Vagina (tissue), 2 donors: ENCODE results near the gene PDZD4. TPM values are rescaled to one million over a fixed set of nuclear protein-coding genes. Genes with fewer than 3 reads are reported as not detected.

Source experiments
- DNase-seq, 2 donors: peaks; one replicate each; pipeline ENCODE4 v3.0.0-alpha.2; 2017; ENCODE audit errors: extremely low spot score in 2 of 2
- H3K27ac ChIP-seq: fragments of 200-600 bp; sonication (generic); one replicate; pipeline ENCODE4 v1.5.1; 2019
- H3K27me3 ChIP-seq: fragments of 200-600 bp; sonication (generic); one replicate; pipeline ENCODE4 v1.5.1; 2019
- H3K36me3 ChIP-seq, 2 donors: fragments of 200-600 bp; sonication (generic); one replicate each; pipeline ENCODE4 v1.5.1; 2017 to 2019
- H3K4me1 ChIP-seq: fragments of 200-600 bp; sonication (generic); one replicate; pipeline ENCODE4 v1.5.1; 2019
- H3K4me3 ChIP-seq, 2 donors: fragments of 200-600 bp; sonication (generic); 1 replicate in 1 of 2; 2 replicates in 1 of 2; pipeline ENCODE4 v1.5.1; 2016 to 2019
- H3K9me3 ChIP-seq: fragments of 200-600 bp; sonication (generic); one replicate; pipeline ENCODE4 v1.5.1; 2019
- CTCF ChIP-seq, 3 experiments: fragments of 450-650 bp in 2 of 3; fragments of 200-600 bp in 1 of 3; sonication (generic) in 1 of 3; IDR thresholded peaks; one replicate each; pipeline ENCODE4 v1.5.1; 2017 to 2019; ENCODE audit warnings: antibody characterized with exemption in 3 of 3, mild to moderate bottlenecking in 2 of 3, moderate library complexity in 2 of 3
- POLR2A ChIP-seq, 2 donors: fragments of 450-650 bp; IDR thresholded peaks; one replicate each; pipeline ENCODE4 v1.6.1; 2017; ENCODE audit warnings: antibody characterized with exemption in 2 of 2, mild to moderate bottlenecking in 2 of 2, moderate library complexity in 2 of 2
- POLR2AphosphoS5 ChIP-seq, 2 donors: sonication (generic); formaldehyde crosslinking; IDR thresholded peaks; one replicate each; pipeline ENCODE4 v1.9.0; 2017; ENCODE audit warnings: antibody characterized with exemption in 2 of 2, mild to moderate bottlenecking in 2 of 2, low read depth in 1 of 2; ENCODE audit not compliant: insufficient read depth in 1 of 2
- intact Hi-C: fragments of 100-400 bp; cut with DNase I; formaldehyde crosslinking; loops from one replicate; pipeline ENCODE4 v1.15.1; 2023
- total RNA-seq: library from RNA; depleted of rRNA; stranded (reverse); fragments of >200 nt; gene quantifications from one replicate; pipeline ENCODE4 v1.2.3, GENCODE V29; 2016

PDZD4 gene
- total RNA-seq, 1 donor from 2014 or later = 10.3 TPM

- Histone ChIP-seq H3K4me1 (no peaks in the 10 kb centered on the region), H3K27me3 (no peaks in the 10 kb centered on the region), H3K4me3 (no peak overlapping the region), H3K36me3 (no peaks in the 10 kb centered on the region), H3K27ac (no peak overlapping the region), H3K9me3 (no peaks in the 10 kb centered on the region)
- intact Hi-C loops = no loop called here
- no peak for DNase-seq
- no peak for TF ChIP-seq CTCF (IDR thresholded peaks at IDR 0.05)
- TF ChIP-seq POLR2AphosphoS5 (IDR thresholded peaks at IDR 0.05; ENCODE audit: insufficient read depth in 1 of 2, low read depth in 1 of 2) = no peak
- no peak for TF ChIP-seq POLR2A (IDR thresholded peaks at IDR 0.05)
Observed at GRCh38 chrX:153877571-153878261, 47.4 kb upstream of the PDZD4 start.

GRCh38 chrX:153876112-153876491, 45.8 kb upstream of the PDZD4 start:
- no peak overlapping the region for H3K4me3 ChIP-seq
- no peaks in the 10 kb centered on the region for H3K4me1 ChIP-seq
- TF ChIP-seq POLR2A (IDR thresholded peaks at IDR 0.05) = no peak
- no peak for TF ChIP-seq POLR2AphosphoS5 (IDR thresholded peaks at IDR 0.05; ENCODE audit: insufficient read depth in 1 of 2, low read depth in 1 of 2)
- TF ChIP-seq CTCF (IDR thresholded peaks at IDR 0.05) = no peak
- DNase-seq = no peak
- intact Hi-C loops = no loop called here
- H3K27ac ChIP-seq = no peak overlapping the region
- no peaks in the 10 kb centered on the region for H3K36me3 ChIP-seq
- H3K9me3 ChIP-seq = no peaks in the 10 kb centered on the region
- no peaks in the 10 kb centered on the region for H3K27me3 ChIP-seq

- no peaks in the 10 kb centered on the region for H3K4me1 ChIP-seq
- H3K9me3 ChIP-seq = no peaks in the 10 kb centered on the region
- H3K27ac ChIP-seq = no peak overlapping the region
- H3K4me3 ChIP-seq = no peak overlapping the region
- TF ChIP-seq POLR2A (IDR thresholded peaks at IDR 0.05) (no peak), POLR2AphosphoS5 (IDR thresholded peaks at IDR 0.05; ENCODE audit: insufficient read depth in 1 of 2, low read depth in 1 of 2) (peak in 1 of 2 donors; percentile 12)
- H3K36me3 ChIP-seq = no peaks in the 10 kb centered on the region
- H3K27me3 ChIP-seq = no peaks in the 10 kb centered on the region
- no peak for DNase-seq
- intact Hi-C loops = no loop called here
Observed at GRCh38 chrX:153875391-153876111, 45.2 kb upstream of the PDZD4 start.

GRCh38 chrX:153874366-153875125, 44.2 kb upstream of the PDZD4 start:
- Histone ChIP-seq H3K9me3 (no peaks in the 10 kb centered on the region), H3K4me1 (no peaks in the 10 kb centered on the region), H3K27ac (no peak overlapping the region), H3K36me3 (no peaks in the 10 kb centered on the region), H3K4me3 (no peak overlapping the region), H3K27me3 (no peaks in the 10 kb centered on the region)
- TF ChIP-seq POLR2AphosphoS5 (IDR thresholded peaks at IDR 0.05; ENCODE audit: insufficient read depth in 1 of 2, low read depth in 1 of 2) = no peak
- TF ChIP-seq POLR2A (IDR thresholded peaks at IDR 0.05) = no peak
- TF ChIP-seq CTCF (IDR thresholded peaks at IDR 0.05) = no peak
- DNase-seq = no peak
- intact Hi-C loops = no loop called here

GRCh38 chrX:153874085-153874365, 43.7 kb upstream of the PDZD4 start:
- no peak for DNase-seq
- Histone ChIP-seq H3K9me3 (no peaks in the 10 kb centered on the region), H3K4me3 (no peak overlapping the region), H3K27me3 (no peaks in the 10 kb centered on the region), H3K27ac (no peak overlapping the region), H3K4me1 (no peaks in the 10 kb centered on the region), H3K36me3 (no peaks in the 10 kb centered on the region)
- intact Hi-C loops = no loop called here
- TF ChIP-seq POLR2A (IDR thresholded peaks at IDR 0.05) (no peak), CTCF (IDR thresholded peaks at IDR 0.05) (no peak), POLR2AphosphoS5 (IDR thresholded peaks at IDR 0.05; ENCODE audit: insufficient read depth in 1 of 2, low read depth in 1 of 2) (no peak)
